DMS53 treated with DMSO at 0.1 percent for 48 hours (cell line): Measurements from ENCODE around the gene FYN.

Experiments
- DNase-seq: peaks from one replicate; lab custom pipeline; 2025; ENCODE audit not compliant: unreplicated experiment; lab: John Stamatoyannopoulos, UW

The FYN gene

DNA sequence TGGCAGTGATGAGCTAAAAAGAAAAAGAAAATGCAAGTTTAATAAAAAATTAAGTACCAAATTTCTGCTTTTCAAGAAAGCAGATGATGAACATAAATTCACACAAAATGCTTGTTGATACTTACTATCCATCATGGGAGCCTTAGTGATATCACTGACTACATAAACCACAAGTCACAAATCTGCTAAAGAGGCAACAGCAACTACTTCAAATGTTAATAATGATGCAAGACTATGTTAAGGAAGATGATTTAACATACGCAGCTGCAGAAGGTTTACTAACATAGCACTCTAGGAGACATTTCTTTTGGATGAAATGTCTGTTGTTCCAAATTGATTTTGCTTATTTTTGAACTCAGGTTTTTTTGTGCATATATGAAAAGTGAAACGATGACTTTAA, 18.6 kb downstream of the FYN start:
- no peak for DNase-seq

GRCh38 chr6:111852725-111853124, 20.5 kb downstream of the FYN start:
- DNase-seq, result no peak

- DNase-seq, result no peak
These were observed 22.8 kb downstream of the FYN start for GRCh38 chr6:111850295-111850937.

- no peak for DNase-seq
These were observed 24.0 kb downstream of the FYN start for GRCh38 chr6:111849298-111849697.

- DNase-seq, result no peak
These were observed 24.9 kb downstream of the FYN start for GRCh38 chr6:111848262-111848812.

- DNase-seq, result no peak
These were observed 26.5 kb downstream of the FYN start for GRCh38 chr6:111846492-111847409.

GRCh38 chr6:111846066-111846465, 27.2 kb downstream of the FYN start:
- DNase-seq, result no peak

GRCh38 chr6:111845441-111845871, 27.8 kb downstream of the FYN start:
- no peak for DNase-seq

- no peak for DNase-seq
These were observed 28.3 kb downstream of the FYN start for GRCh38 chr6:111844921-111845320.

GRCh38 chr6:111844376-111844775, 28.9 kb downstream of the FYN start:
- no peak for DNase-seq

- no peak for DNase-seq
These were observed 29.7 kb downstream of the FYN start for GRCh38 chr6:111843347-111844147.

DNA sequence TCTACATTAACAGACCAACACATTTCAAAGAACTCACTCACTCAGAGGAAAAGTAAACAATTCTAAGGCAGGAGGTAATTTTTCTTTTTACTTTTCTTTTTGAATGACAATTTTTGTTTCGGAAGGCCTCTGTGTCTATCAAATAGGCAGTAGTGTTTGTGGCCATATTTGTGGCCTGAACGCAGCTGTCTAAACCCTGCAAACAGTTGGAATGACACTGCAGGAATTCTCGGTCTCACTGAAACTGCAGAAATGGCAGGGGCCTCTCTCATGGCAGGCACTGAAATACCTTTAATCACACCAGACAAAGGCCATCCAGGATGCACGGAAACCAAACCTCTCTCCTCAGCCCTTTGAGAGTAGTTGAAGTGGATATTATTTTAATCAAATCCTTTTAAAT, 30.4 kb downstream of the FYN start:
- no peak for DNase-seq

DNA sequence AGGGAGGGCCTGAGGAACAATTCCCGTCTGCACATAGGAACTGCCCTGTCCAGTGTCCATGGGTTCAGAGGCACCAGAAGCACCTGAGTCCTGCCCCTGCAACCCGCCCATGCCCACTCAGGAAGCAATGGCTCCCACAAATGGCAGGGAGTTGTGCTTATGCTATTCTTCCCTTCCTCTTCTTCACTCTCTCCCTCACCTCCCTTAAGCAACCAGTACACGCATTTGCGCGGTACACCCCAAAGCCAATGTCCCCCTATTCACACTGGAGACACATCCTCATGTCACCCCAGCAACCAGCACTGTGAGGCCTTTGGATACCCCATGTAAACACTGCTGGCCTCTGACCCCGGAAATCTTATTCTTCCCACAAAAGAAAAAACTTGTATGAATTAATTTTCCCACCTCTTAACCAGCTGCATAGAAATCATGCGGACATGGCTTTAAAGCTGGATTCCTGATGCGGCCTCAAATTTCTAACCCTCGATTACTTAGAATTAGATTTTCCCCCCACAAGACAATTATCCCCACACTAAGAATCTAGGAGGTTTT, 30.9 kb downstream of the FYN start:
- no peak for DNase-seq

DNA sequence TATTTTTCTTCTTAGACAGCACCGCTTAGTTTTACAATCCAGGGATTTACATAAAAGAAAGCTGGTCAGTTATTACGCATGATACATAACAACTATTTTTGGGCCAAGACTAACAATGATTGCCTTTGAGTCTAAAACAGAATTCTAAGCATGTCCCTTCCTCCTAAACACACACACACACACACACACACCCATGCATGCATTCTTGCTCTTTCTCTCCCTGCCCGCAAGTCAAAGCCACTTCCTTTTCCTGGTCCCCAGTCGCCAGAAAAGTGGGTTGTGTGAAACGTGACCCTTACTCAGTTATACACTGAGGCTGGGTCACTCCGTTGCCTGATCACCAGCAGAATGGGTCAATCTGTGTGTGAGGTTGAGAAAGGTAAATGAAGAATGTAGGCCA, 31.4 kb downstream of the FYN start:
- DNase-seq, result no peak

- no peak for DNase-seq
These were observed 32.4 kb downstream of the FYN start for GRCh38 chr6:111840803-111841202.

GRCh38 chr6:111838749-111839484, 34.3 kb downstream of the FYN start:
- no peak for DNase-seq

GRCh38 chr6:111837641-111838500, 35.4 kb downstream of the FYN start:
- no peak for DNase-seq

GRCh38 chr6:111837007-111837406, 36.2 kb downstream of the FYN start:
- no peak for DNase-seq

- DNase-seq, result no peak
These were observed 37.4 kb downstream of the FYN start for GRCh38 chr6:111835807-111836206.
